Prostate gland (tissue), 2 donors: Measurements from ENCODE around the gene PDE2A. TPM values are rescaled to one million over a fixed set of nuclear protein-coding genes. Genes with fewer than 3 reads are reported as not detected.

Experiments used
- DNase-seq: peaks from one replicate; pipeline ENCODE4 v3.0.0-alpha.2; 2019; ENCODE audit warnings: low spot score
- H3K27ac ChIP-seq, 2 donors: fragments of 200-600 bp; sonication (generic); 2 replicates each; pipeline ENCODE4 v1.5.1; 2017 to 2019
- H3K27me3 ChIP-seq: fragments of 200-600 bp; sonication (generic); replicated peaks from 2 replicates; pipeline ENCODE4 v1.5.1; 2019; ENCODE audit not compliant: insufficient read depth
- H3K36me3 ChIP-seq, 2 donors: fragments of 200-600 bp; sonication (generic); 1 replicate in 1 of 2; 2 replicates in 1 of 2; pipeline versions ENCODE4 v1.5.1 to v1.8.1; 2017 to 2019
- H3K4me1 ChIP-seq: fragments of 200-600 bp; sonication (generic); replicated peaks from 2 replicates; pipeline ENCODE4 v1.5.1; 2019
- H3K4me3 ChIP-seq, 2 donors: fragments of 200-600 bp; sonication (generic); 2 replicates each; pipeline ENCODE4 v1.5.1; 2017 to 2019
- H3K9me3 ChIP-seq: fragments of 200-600 bp; sonication (generic); 2 replicates; pipeline ENCODE4 v1.5.1; 2017
- POLR2A ChIP-seq: fragments of 450-650 bp; IDR thresholded peaks from one replicate; pipeline ENCODE4 v1.6.1; 2016; ENCODE audit warnings: antibody characterized with exemption, mild to moderate bottlenecking
- POLR2AphosphoS5 ChIP-seq: sonication (generic); formaldehyde crosslinking; IDR thresholded peaks from one replicate; pipeline ENCODE4 v1.6.1; 2017; ENCODE audit warnings: antibody characterized with exemption
- WGBS: methylation state at CpG from one replicate; pipeline ENCODE4 v1.1.5; 2018; 5-methylcytosine and 5-hydroxymethylcytosine counted together
- intact Hi-C: fragments of 100-400 bp; cut with DNase I; formaldehyde crosslinking; loops from one replicate; pipeline ENCODE4 v1.14.2; 2022
- total RNA-seq, 2 donors: library from RNA; depleted of rRNA; stranded (reverse); fragments of >200 nt; gene quantifications; one replicate each; pipeline ENCODE4 v1.1.0, GENCODE V29; 2016
- TF ChIP-seq, protein P1 (sequence below), 4 experiments: fragments of 200-600 bp in 2 of 4; fragments of 450-650 bp in 2 of 4; sonication (generic) in 2 of 4; IDR thresholded peaks; 1 replicate in 3 of 4; 2 replicates in 1 of 4; pipeline ENCODE4 v1.5.1; 2016 to 2019; ENCODE audit warnings: antibody characterized with exemption in 4 of 4, mild to moderate bottlenecking in 2 of 4, moderate library complexity in 2 of 4

PDE2A gene
- total RNA-seq, 2 donors from 2014 or later = 24.2 to 47.7 TPM

GRCh38 chr11:72605973-72606747 lies 68.1 kb downstream of the PDE2A start:
- no peak for DNase-seq
- TF ChIP-seq, protein P1, sequence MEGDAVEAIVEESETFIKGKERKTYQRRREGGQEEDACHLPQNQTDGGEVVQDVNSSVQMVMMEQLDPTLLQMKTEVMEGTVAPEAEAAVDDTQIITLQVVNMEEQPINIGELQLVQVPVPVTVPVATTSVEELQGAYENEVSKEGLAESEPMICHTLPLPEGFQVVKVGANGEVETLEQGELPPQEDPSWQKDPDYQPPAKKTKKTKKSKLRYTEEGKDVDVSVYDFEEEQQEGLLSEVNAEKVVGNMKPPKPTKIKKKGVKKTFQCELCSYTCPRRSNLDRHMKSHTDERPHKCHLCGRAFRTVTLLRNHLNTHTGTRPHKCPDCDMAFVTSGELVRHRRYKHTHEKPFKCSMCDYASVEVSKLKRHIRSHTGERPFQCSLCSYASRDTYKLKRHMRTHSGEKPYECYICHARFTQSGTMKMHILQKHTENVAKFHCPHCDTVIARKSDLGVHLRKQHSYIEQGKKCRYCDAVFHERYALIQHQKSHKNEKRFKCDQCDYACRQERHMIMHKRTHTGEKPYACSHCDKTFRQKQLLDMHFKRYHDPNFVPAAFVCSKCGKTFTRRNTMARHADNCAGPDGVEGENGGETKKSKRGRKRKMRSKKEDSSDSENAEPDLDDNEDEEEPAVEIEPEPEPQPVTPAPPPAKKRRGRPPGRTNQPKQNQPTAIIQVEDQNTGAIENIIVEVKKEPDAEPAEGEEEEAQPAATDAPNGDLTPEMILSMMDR (IDR thresholded peaks at IDR 0.05) = no peak
- TF ChIP-seq POLR2AphosphoS5 (no peak), POLR2A (no peak)
- H3K4me3 ChIP-seq = no peak overlapping the region
- WGBS = 40% methylated on average over 13 of the region's 13 CpGs
- H3K4me1 ChIP-seq = no peaks in the 10 kb centered on the region
- H3K27me3 ChIP-seq = no peaks in the 10 kb centered on the region
- no peak overlapping the region for H3K27ac ChIP-seq
- H3K36me3 ChIP-seq = no peaks in the 10 kb centered on the region
- no peaks in the 10 kb centered on the region for H3K9me3 ChIP-seq
- intact Hi-C loops = no loop called here

GRCh38 chr11:72604256-72604655 lies 70.0 kb downstream of the PDE2A start:
- WGBS = 75% methylated on average over 1 of the region's 1 CpG
- no peaks in the 10 kb centered on the region for H3K36me3 ChIP-seq
- no peaks in the 10 kb centered on the region for H3K27me3 ChIP-seq
- no peak overlapping the region for H3K27ac ChIP-seq
- intact Hi-C loops = no loop called here
- H3K4me3 ChIP-seq = no peak overlapping the region
- no peak for DNase-seq
- no peaks in the 10 kb centered on the region for H3K4me1 ChIP-seq
- H3K9me3 ChIP-seq = no peaks in the 10 kb centered on the region
- TF ChIP-seq POLR2AphosphoS5 (no peak), POLR2A (no peak)
- TF ChIP-seq, protein P1 (IDR thresholded peaks at IDR 0.05) = no peak

- H3K27ac ChIP-seq = no peak overlapping the region
- H3K27me3 ChIP-seq = no peaks in the 10 kb centered on the region
- DNase-seq = no peak
- no peaks in the 10 kb centered on the region for H3K9me3 ChIP-seq
- no peaks in the 10 kb centered on the region for H3K4me1 ChIP-seq
- no peak for TF ChIP-seq POLR2AphosphoS5
- TF ChIP-seq POLR2A = no peak
- TF ChIP-seq, protein P1 (IDR thresholded peaks at IDR 0.05) = no peak
- H3K4me3 ChIP-seq = no peak overlapping the region
- 76% methylated on average over 11 of the region's 11 CpGs for WGBS
- intact Hi-C loops = no loop called here
- no peaks in the 10 kb centered on the region for H3K36me3 ChIP-seq
Observed at GRCh38 chr11:72602250-72602904, 71.8 kb downstream of the PDE2A start.

DNA sequence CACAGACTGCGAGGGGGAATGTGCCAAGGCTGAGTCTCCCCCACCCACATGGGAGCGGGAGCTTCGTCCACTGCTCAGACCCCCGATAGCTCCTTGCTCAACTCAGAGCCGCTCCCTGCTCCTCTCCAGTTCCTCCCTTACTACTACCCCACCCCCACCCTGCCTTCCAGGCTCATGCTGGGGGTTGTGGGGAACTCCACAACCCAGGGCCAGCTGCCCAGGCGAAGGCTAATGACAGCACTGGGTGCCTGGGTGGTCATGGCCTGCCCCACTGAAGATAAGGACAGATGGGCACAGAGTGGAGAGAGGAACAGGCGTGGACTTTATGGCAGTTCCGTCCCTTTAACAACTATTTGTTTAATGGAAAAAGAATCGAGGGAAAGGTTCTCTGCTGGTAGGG lies 73.7 kb downstream of the PDE2A start:
- no peak for DNase-seq
- H3K4me1 ChIP-seq = no peaks in the 10 kb centered on the region
- WGBS = 55% methylated on average over 9 of the region's 9 CpGs
- intact Hi-C loops = no loop called here
- H3K4me3 ChIP-seq = no peak overlapping the region
- TF ChIP-seq POLR2AphosphoS5 (no peak), POLR2A (no peak)
- TF ChIP-seq, protein P1 (IDR thresholded peaks at IDR 0.05) = no peak
- H3K27ac ChIP-seq = no peak overlapping the region
- no peaks in the 10 kb centered on the region for H3K36me3 ChIP-seq
- H3K9me3 ChIP-seq = no peaks in the 10 kb centered on the region
- no peaks in the 10 kb centered on the region for H3K27me3 ChIP-seq
